ENCODE data around the gene FSD2.

The FSD2 gene, protein sequence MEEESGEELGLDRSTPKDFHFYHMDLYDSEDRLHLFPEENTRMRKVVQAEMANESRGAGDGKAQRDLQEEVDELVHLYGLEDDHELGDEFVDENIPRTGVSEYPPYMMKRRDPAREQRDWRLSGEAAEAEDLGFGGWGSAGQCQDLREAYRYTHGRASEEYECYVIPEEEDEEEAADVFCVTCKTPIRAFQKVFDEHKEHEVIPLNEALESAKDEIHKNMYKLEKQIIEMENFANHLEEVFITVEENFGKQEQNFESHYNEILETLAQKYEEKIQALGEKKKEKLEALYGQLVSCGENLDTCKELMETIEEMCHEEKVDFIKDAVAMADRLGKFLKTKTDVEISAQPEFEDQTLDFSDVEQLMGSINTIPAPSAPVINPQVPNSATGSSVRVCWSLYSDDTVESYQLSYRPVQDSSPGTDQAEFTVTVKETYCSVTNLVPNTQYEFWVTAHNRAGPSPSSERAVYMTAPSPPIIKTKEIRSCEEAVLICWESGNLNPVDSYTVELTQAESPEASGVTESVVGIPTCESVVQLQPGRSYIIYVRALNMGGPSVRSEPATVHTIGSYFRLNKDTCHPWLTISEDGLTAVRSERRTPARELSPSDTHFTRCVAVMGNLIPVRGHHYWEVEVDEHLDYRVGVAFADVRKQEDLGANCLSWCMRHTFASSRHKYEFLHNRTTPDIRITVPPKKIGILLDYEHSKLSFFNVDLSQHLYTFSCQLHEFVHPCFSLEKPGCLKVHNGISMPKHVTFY

GRCh38 chr15:82805994-82806406 is at the start of gene FSD2:
TSS of gene FSD2 (minus strand) at chr15:82806069. CDS start at chr15:82787390, 18,679 bp downstream.
- Histone ChIP-seq H3K9me3 (ENCODE audit: low read length) (no peaks in the 10 kb centered on the region), H2AFZ (ENCODE audit: low read depth, low read length) (no peak within 1 kb of the TSS), H3K4me3 (ENCODE audit: low read length) (no peak within 1 kb of the TSS), H3K36me3 (ENCODE audit: insufficient read depth, low read length) (no peaks in the 10 kb centered on the region), H3K4me1 (ENCODE audit: insufficient read depth, low read length) (peaks cover under 1% of the 10 kb centered on the region), H3K27me3 (ENCODE audit: insufficient read depth, low read length) (no peaks in the 10 kb centered on the region)

GRCh38 chr15:82854554-82854953 is 48.7 kb upstream of the FSD2 start:
- H3K4me1 ChIP-seq (ENCODE audit: insufficient read depth, low read length): peaks cover 16% of the 10 kb centered on the region
- peaks cover 4% of the 10 kb centered on the region for H3K36me3 ChIP-seq (ENCODE audit: insufficient read depth, low read length)
- H3K27me3 ChIP-seq (ENCODE audit: insufficient read depth, low read length): no peaks in the 10 kb centered on the region
- H2AFZ ChIP-seq (ENCODE audit: low read depth, low read length): no peak overlapping the region
- H3K4me3 ChIP-seq (ENCODE audit: low read length): no peak overlapping the region
- peaks cover 1% of the 10 kb centered on the region for H3K9me3 ChIP-seq (ENCODE audit: low read length)

- H3K9me3 ChIP-seq (ENCODE audit: low read length): peaks cover 1% of the 10 kb centered on the region
- peaks cover 16% of the 10 kb centered on the region for H3K4me1 ChIP-seq (ENCODE audit: insufficient read depth, low read length)
- H3K27me3 ChIP-seq (ENCODE audit: insufficient read depth, low read length): no peaks in the 10 kb centered on the region
- peaks cover 4% of the 10 kb centered on the region for H3K36me3 ChIP-seq (ENCODE audit: insufficient read depth, low read length)
- no peak overlapping the region for H2AFZ ChIP-seq (ENCODE audit: low read depth, low read length)
- no peak overlapping the region for H3K4me3 ChIP-seq (ENCODE audit: low read length)
These were observed 47.2 kb upstream of the FSD2 start for GRCh38 chr15:82852941-82853561.

- H3K36me3 ChIP-seq (ENCODE audit: insufficient read depth, low read length): peaks cover 4% of the 10 kb centered on the region
- no peak overlapping the region for H3K4me3 ChIP-seq (ENCODE audit: low read length)
- no peak overlapping the region for H2AFZ ChIP-seq (ENCODE audit: low read depth, low read length)
These were observed 46.2 kb upstream of the FSD2 start for GRCh38 chr15:82851981-82852511.

DNA sequence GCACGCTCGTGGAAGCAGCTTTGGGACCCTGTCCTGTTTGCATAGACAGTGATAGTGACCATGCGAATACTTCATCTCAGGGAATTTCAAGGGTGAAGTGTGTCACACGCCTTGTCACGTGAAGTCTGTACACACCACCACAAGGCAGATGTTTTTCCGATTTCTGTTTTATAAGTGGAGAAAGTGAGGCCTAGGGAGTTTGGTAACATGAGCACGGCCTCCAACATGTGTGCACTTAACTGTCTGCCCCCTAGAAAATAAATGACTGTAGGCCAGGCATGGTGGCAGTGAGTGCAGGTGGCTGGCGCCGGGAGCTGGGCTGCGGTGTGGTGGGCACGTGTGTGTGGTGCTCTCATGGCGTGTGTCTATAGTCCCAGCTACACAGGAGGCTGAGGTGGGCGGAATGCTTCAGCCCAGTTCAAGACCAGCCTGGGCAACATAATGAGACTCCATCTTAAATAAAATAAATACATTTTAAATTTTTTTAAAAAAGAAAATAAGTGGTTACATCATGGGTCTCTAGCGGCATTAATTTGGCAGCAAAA is 45.5 kb upstream of the FSD2 start:
- H3K9me3 ChIP-seq (ENCODE audit: low read length): peaks cover 1% of the 10 kb centered on the region
- peaks cover 16% of the 10 kb centered on the region for H3K4me1 ChIP-seq (ENCODE audit: insufficient read depth, low read length)

More at GRCh38 chr15:82851981-82852511, 46.2 kb upstream of the FSD2 start:
- Histone ChIP-seq H3K27me3 (ENCODE audit: insufficient read depth, low read length) (no peaks in the 10 kb centered on the region), H3K4me1 (ENCODE audit: insufficient read depth, low read length) (peaks cover 16% of the 10 kb centered on the region), H3K9me3 (ENCODE audit: low read length) (peaks cover 1% of the 10 kb centered on the region)

DNA sequence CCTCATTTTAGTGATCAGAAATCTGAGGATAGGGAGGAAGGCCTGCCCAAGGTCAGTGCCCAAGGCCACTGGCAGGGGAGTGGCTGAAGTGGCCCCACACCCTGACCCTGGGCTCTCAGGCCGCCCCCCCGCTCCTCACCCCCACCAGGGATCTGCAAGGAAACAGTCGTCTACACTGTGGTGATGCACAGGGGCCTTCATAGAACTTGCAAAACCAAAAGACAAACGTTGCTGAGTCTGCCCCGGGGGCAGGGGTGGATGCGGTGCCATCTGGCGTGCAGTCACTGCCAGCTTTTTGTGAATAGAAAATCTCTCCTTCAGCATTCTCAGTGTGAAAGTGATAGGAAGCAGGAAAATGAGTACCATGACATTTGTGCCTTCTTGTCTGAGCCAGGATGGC is 44.9 kb upstream of the FSD2 start:
- Histone ChIP-seq H3K4me1 (ENCODE audit: insufficient read depth, low read length) (peaks cover 14% of the 10 kb centered on the region), H2AFZ (ENCODE audit: low read depth, low read length) (no peak overlapping the region), H3K27me3 (ENCODE audit: insufficient read depth, low read length) (no peaks in the 10 kb centered on the region), H3K36me3 (ENCODE audit: insufficient read depth, low read length) (peaks cover 4% of the 10 kb centered on the region), H3K9me3 (ENCODE audit: low read length) (peaks cover 1% of the 10 kb centered on the region), H3K4me3 (ENCODE audit: low read length) (no peak overlapping the region)

More for the DNA sequence above, 45.5 kb upstream of the FSD2 start:
- Histone ChIP-seq H3K27me3 (ENCODE audit: insufficient read depth, low read length) (no peaks in the 10 kb centered on the region), H3K36me3 (ENCODE audit: insufficient read depth, low read length) (peaks cover 4% of the 10 kb centered on the region), H2AFZ (ENCODE audit: low read depth, low read length) (no peak overlapping the region), H3K4me3 (ENCODE audit: low read length) (no peak overlapping the region)

- peaks cover 1% of the 10 kb centered on the region for H3K9me3 ChIP-seq (ENCODE audit: low read length)
- H3K4me3 ChIP-seq (ENCODE audit: low read length): no peak overlapping the region
- H3K27me3 ChIP-seq (ENCODE audit: insufficient read depth, low read length): no peaks in the 10 kb centered on the region
- peaks cover 4% of the 10 kb centered on the region for H3K36me3 ChIP-seq (ENCODE audit: insufficient read depth, low read length)
- H2AFZ ChIP-seq (ENCODE audit: low read depth, low read length): no peak overlapping the region
- H3K4me1 ChIP-seq (ENCODE audit: insufficient read depth, low read length): peaks cover 8% of the 10 kb centered on the region
These were observed 44.0 kb upstream of the FSD2 start for GRCh38 chr15:82849556-82850512.

- H3K36me3 ChIP-seq (ENCODE audit: insufficient read depth, low read length): peaks cover 4% of the 10 kb centered on the region
- peaks cover 8% of the 10 kb centered on the region for H3K4me1 ChIP-seq (ENCODE audit: insufficient read depth, low read length)
- no peak overlapping the region for H3K4me3 ChIP-seq (ENCODE audit: low read length)
- no peak overlapping the region for H2AFZ ChIP-seq (ENCODE audit: low read depth, low read length)
- H3K27me3 ChIP-seq (ENCODE audit: insufficient read depth, low read length): no peaks in the 10 kb centered on the region
- no peaks in the 10 kb centered on the region for H3K9me3 ChIP-seq (ENCODE audit: low read length)
These were observed 42.5 kb upstream of the FSD2 start for GRCh38 chr15:82848241-82848993.

- Histone ChIP-seq H3K36me3 (ENCODE audit: insufficient read depth, low read length) (peaks cover 4% of the 10 kb centered on the region), H3K9me3 (ENCODE audit: low read length) (no peaks in the 10 kb centered on the region), H2AFZ (ENCODE audit: low read depth, low read length) (no peak overlapping the region), H3K4me3 (ENCODE audit: low read length) (no peak overlapping the region), H3K4me1 (ENCODE audit: insufficient read depth, low read length) (peaks cover 8% of the 10 kb centered on the region), H3K27me3 (ENCODE audit: insufficient read depth, low read length) (no peaks in the 10 kb centered on the region)
These were observed 41.8 kb upstream of the FSD2 start for GRCh38 chr15:82847703-82848102.

DNA sequence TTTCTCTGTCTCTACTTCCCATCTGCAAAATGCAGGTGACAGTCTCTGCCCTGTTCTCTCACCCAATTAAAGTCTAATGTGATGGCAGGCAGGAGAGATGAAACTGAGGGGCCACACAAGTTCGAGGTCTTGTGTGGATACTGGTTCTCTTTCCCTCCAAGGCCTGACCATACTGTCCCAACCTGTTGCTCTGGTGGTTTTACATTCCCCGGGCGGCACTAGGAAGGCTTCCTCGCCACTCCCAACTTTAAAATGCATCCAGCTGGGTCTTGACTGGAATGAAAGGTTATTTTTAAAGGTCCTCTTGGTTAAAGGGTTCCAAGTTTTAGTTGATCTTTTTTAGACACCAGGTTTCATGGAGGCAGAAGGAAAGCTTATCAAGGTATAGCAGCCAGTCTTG is 40.8 kb upstream of the FSD2 start:
- no peak overlapping the region for H3K4me3 ChIP-seq (ENCODE audit: low read length)
- no peaks in the 10 kb centered on the region for H3K27me3 ChIP-seq (ENCODE audit: insufficient read depth, low read length)
- peaks cover 4% of the 10 kb centered on the region for H3K36me3 ChIP-seq (ENCODE audit: insufficient read depth, low read length)
- peaks cover 8% of the 10 kb centered on the region for H3K4me1 ChIP-seq (ENCODE audit: insufficient read depth, low read length)
- no peak overlapping the region for H2AFZ ChIP-seq (ENCODE audit: low read depth, low read length)
- no peaks in the 10 kb centered on the region for H3K9me3 ChIP-seq (ENCODE audit: low read length)

DNA sequence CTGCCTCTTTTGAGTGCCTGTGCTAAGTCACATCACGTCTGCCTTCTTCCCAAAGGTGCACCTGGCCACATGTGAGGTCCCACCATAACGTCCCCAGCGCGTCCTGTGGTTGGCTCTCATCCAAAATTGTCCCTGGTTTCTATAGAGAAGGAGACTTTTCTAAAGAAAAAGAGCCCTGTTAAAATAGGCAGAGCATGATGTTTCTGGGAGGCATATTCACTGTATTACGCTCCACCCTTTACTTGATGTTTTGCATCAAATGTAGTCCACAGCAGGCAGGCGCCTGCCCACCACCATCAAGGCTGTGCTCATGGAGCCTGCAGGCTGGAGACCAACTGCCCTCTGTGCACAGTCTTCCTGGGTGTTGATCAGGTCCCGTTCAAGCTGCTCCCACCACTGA is 39.8 kb upstream of the FSD2 start:
- H2AFZ ChIP-seq (ENCODE audit: low read depth, low read length): no peak overlapping the region
- no peak overlapping the region for H3K4me3 ChIP-seq (ENCODE audit: low read length)
- no peaks in the 10 kb centered on the region for H3K9me3 ChIP-seq (ENCODE audit: low read length)
- peaks cover 8% of the 10 kb centered on the region for H3K4me1 ChIP-seq (ENCODE audit: insufficient read depth, low read length)
- H3K36me3 ChIP-seq (ENCODE audit: insufficient read depth, low read length): no peaks in the 10 kb centered on the region
- no peaks in the 10 kb centered on the region for H3K27me3 ChIP-seq (ENCODE audit: insufficient read depth, low read length)

All from neuron (in vitro differentiated cells).